Testis (tissue), 3 donors: ENCODE results near the gene DOCK6. TPM values are rescaled to one million over a fixed set of nuclear protein-coding genes. Genes with fewer than 3 reads are reported as not detected.

ENCODE experiments used
- DNase-seq: peaks from one replicate; pipeline ENCODE4 v3.0.0-alpha.2; 2019
- H3K27ac ChIP-seq, 2 donors: fragments of 200-600 bp; sonication (generic); one replicate each; pipeline ENCODE4 v1.5.1; 2019
- H3K27me3 ChIP-seq: fragments of 200-600 bp; sonication (generic); one replicate; pipeline ENCODE4 v1.5.1; 2019
- H3K36me3 ChIP-seq: fragments of 200-600 bp; sonication (generic); one replicate; pipeline ENCODE4 v1.5.1; 2017; ENCODE audit warnings: low read depth; ENCODE audit errors: missing control alignments
- H3K4me1 ChIP-seq: fragments of 200-600 bp; sonication (generic); one replicate; pipeline ENCODE4 v1.5.1; 2019
- H3K4me3 ChIP-seq, 2 donors: fragments of 200-600 bp; sonication (generic); one replicate each; pipeline ENCODE4 v1.5.1; 2017 to 2019
- H3K9me3 ChIP-seq: fragments of 200-600 bp; sonication (generic); one replicate; pipeline ENCODE4 v1.5.1; 2017
- POLR2A ChIP-seq: fragments of 450-650 bp; IDR thresholded peaks from one replicate; pipeline ENCODE4 v1.6.1; 2017; ENCODE audit warnings: antibody characterized with exemption, mild to moderate bottlenecking, moderate library complexity
- WGBS, 2 donors: methylation state at CpG; one replicate each; pipeline ENCODE4 v1.1.5; 2018; 5-methylcytosine and 5-hydroxymethylcytosine counted together
- intact Hi-C: fragments of 100-400 bp; cut with DNase I; formaldehyde crosslinking; loops from one replicate; pipeline ENCODE4 v1.15.1; 2023; ENCODE audit warnings: low total_unique reads
- polyA plus RNA-seq: library from polyadenylated mRNA; stranded (reverse); fragments of 350-450 nt; fragmentation: Illumina TruSeq; extraction: RNeasy Lipid Tissue Mini Kit (QIAGEN cat#74804); gene quantifications from one replicate; pipeline ENCODE4 v1.2.3, GENCODE V29; 2014; ENCODE audit warnings: low read depth, low replicate concordance; ENCODE audit not compliant: insufficient read depth
- total RNA-seq, 2 donors: library from RNA; depleted of rRNA; stranded (reverse); fragments of >200 nt; gene quantifications; one replicate each; pipeline ENCODE4 v1.2.3, GENCODE V29; 2016
- TF ChIP-seq, protein P1 (sequence below), 3 experiments: fragments of 450-650 bp in 2 of 3; fragments of 200-600 bp in 1 of 3; sonication (generic) in 1 of 3; IDR thresholded peaks; one replicate each; pipeline ENCODE4 v1.5.1; 2016 to 2019; ENCODE audit warnings: antibody characterized with exemption in 3 of 3, mild to moderate bottlenecking in 2 of 3, moderate library complexity in 1 of 3

Gene DOCK6
- total and polyA plus RNA-seq, 3 donors from 2014 or later: 18.4 to 45.0 (median 32.5) TPM

DNA sequence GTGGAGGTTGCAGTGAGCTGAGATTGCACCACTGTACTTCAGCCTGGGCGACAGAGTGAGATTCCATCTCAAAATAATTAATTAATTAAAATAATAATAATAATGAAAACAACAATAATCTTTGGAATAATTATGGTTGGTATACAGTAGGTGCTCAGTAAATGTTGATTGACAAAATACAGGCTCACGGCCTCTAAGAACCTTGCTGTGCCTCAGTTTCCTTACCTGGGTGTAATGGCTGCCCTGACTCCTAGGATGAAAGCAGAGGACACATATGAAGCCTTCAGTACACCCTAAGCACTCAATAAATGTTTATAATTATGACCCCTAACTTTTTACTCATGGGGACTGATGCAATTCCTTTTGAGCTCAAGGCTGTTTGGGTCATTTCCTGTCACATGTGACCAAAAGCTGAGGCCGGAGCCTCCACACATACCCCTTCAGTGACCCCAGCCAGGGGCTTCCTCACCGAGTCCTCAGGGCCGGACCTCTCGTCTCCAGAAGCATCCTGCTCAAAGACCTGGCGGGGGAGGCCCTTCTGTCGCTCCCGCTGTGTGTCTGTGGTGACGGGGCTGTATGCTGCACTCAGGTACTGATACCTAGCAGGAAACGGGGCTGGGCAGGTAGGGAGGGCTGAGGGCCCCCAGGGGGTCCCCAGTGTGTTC, 10.5 kb downstream of the DOCK6 start:
- intact Hi-C loops: no loop called here
- Histone ChIP-seq H3K9me3 (no peaks in the 10 kb centered on the region), H3K27ac (no peak overlapping the region), H3K36me3 (no peaks in the 10 kb centered on the region), H3K4me3 (no peak overlapping the region), H3K27me3 (no peaks in the 10 kb centered on the region), H3K4me1 (peaks cover 17% of the 10 kb centered on the region)
- DNase-seq: no peak
- no peak for TF ChIP-seq POLR2A
- TF ChIP-seq, protein P1, sequence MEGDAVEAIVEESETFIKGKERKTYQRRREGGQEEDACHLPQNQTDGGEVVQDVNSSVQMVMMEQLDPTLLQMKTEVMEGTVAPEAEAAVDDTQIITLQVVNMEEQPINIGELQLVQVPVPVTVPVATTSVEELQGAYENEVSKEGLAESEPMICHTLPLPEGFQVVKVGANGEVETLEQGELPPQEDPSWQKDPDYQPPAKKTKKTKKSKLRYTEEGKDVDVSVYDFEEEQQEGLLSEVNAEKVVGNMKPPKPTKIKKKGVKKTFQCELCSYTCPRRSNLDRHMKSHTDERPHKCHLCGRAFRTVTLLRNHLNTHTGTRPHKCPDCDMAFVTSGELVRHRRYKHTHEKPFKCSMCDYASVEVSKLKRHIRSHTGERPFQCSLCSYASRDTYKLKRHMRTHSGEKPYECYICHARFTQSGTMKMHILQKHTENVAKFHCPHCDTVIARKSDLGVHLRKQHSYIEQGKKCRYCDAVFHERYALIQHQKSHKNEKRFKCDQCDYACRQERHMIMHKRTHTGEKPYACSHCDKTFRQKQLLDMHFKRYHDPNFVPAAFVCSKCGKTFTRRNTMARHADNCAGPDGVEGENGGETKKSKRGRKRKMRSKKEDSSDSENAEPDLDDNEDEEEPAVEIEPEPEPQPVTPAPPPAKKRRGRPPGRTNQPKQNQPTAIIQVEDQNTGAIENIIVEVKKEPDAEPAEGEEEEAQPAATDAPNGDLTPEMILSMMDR (IDR thresholded peaks at IDR 0.05): no peak
- WGBS, 2 donors: 84 to 87% methylated on average over 10 to 11 of the region's 11 CpGs

DNA sequence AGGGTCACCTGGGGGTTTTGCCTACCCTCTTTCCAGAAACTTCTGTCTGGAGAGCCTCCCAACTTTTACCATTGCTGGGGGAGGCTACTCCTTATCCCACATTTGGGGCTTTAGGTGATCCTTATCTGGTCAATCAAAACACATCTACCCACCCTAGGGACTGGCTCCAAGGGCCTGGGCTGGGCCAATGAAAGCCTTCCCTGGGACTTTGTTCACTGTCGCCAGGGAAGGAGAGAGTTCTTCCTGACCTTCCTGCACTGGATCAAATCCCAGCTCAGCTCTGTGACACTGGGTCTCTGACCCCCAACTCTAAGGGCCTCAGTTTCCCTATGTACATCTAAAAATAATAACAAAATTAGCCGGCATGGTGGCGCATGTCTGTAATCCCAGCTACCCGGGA, 11.1 kb downstream of the DOCK6 start:
- no peak overlapping the region for H3K27ac ChIP-seq
- 92 to 95% methylated on average over 4 of the region's 4 CpGs for WGBS, 2 donors
- intact Hi-C loops: no loop called here

DNA sequence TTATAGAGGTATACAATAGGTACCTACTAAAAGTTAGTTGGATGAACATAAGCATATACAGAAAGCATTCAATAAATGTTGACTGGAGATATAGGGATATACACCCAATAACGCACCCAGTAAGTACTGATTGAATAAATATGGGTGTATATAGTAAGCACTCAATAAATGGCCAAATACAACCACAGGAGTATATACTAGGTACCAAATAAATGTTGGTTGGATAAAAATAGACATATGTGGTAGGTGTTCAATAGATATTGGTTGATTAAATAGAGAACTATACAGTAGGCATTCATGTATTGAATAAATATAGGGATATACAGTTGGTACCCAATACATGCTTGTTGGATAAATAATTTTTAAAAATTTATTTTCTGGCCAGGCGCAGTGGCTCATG, 13.5 kb downstream of the DOCK6 start:
- Histone ChIP-seq H3K9me3 (no peaks in the 10 kb centered on the region), H3K4me1 (peaks cover 16% of the 10 kb centered on the region), H3K27me3 (no peaks in the 10 kb centered on the region), H3K4me3 (no peak overlapping the region), H3K27ac (no peak overlapping the region), H3K36me3 (no peaks in the 10 kb centered on the region)
- WGBS, 2 donors: 88 to 95% methylated on average over 2 of the region's 2 CpGs
- TF ChIP-seq, protein P1 (IDR thresholded peaks at IDR 0.05): no peak
- TF ChIP-seq POLR2A: no peak
- DNase-seq: no peak
- intact Hi-C loops: no loop called here

More for the DNA sequence above, 11.1 kb downstream of the DOCK6 start:
- DNase-seq: no peak
- no peak for TF ChIP-seq POLR2A
- TF ChIP-seq, protein P1 (IDR thresholded peaks at IDR 0.05): no peak
- H3K27me3 ChIP-seq: no peaks in the 10 kb centered on the region
- no peaks in the 10 kb centered on the region for H3K9me3 ChIP-seq
- H3K4me1 ChIP-seq: peaks cover 17% of the 10 kb centered on the region
- no peaks in the 10 kb centered on the region for H3K36me3 ChIP-seq
- H3K4me3 ChIP-seq: no peak overlapping the region

DNA sequence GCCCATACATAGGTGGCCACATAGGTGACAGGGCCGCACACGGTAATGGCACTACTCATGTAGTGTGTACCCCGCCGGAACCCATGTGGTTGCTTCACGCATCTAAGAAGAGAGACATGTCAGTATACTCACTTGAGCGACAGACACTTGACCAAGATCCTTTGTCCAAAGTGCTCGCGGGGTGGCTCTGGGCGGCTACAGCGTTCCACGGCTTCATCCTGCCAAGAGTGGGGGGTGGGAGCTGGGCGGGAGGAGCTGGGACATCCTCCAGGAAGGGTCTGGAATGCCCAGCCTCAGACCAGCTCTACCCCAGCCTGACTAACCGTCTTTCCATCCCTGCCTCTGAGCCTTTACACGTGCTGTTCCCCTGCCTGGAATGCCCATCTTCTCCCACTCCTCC, 14.4 kb downstream of the DOCK6 start:
- Histone ChIP-seq H3K36me3 (no peaks in the 10 kb centered on the region), H3K4me1 (peaks cover 15% of the 10 kb centered on the region), H3K9me3 (no peaks in the 10 kb centered on the region), H3K27me3 (no peaks in the 10 kb centered on the region), H3K27ac (peak overlapping the region in 1 of 2 donors; percentile 70), H3K4me3 (no peak overlapping the region)
- WGBS, 2 donors: 75 to 77% methylated on average over 8 to 14 of the region's 14 CpGs
- TF ChIP-seq, protein P1 (IDR thresholded peaks at IDR 0.05): no peak
- TF ChIP-seq POLR2A: no peak
- intact Hi-C loops: no loop called here
- no peak for DNase-seq

DNA sequence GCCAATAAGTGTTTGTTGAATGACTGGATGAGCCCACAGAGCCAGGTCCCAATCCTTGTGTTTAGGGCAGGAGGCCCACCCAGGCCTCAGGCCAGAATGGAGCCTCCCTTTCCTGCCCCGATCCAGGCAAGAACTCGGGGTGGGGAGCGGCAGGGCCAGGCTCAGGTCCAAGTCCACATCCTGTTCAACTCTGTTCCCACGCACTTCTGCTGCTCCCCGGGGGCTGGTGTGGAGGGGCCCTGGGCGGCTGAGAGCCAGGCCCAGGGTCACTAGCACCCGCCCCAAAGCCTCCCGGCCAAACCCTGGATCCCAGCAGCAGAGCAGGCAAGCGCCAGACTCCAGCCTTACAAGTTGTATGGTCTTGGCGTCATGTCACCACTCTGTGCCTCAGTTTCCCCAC, 14.9 kb downstream of the DOCK6 start:
- Histone ChIP-seq H3K27ac (peak overlapping the region in 1 of 2 donors; percentile 70), H3K4me1 (peaks cover 16% of the 10 kb centered on the region), H3K9me3 (no peaks in the 10 kb centered on the region), H3K36me3 (no peaks in the 10 kb centered on the region), H3K27me3 (no peaks in the 10 kb centered on the region), H3K4me3 (no peak overlapping the region)
- TF ChIP-seq, protein P1 (IDR thresholded peaks at IDR 0.05): no peak
- TF ChIP-seq POLR2A: no peak
- intact Hi-C loops: no loop called here
- DNase-seq: peak; percentile 62
- WGBS, 2 donors: 68 to 85% methylated on average over 10 of the region's 10 CpGs
